KOPT-K1 (cell line): ENCODE data around the gene NOTCH1.

Experiments
- H3K27ac ChIP-seq: fragments of 200-600 bp; sonication (generic); 2 replicates; pipeline ENCODE4 v1.5.1; 2016; ENCODE audit warnings: antibody characterized with exemption, mild to moderate bottlenecking, low read depth, low read length; ENCODE audit not compliant: poor library complexity, severe bottlenecking
- H3K36me3 ChIP-seq: fragments of 200-600 bp; sonication (generic); 2 replicates; pipeline ENCODE4 v1.5.1; 2017; ENCODE audit warnings: antibody characterized with exemption, mild to moderate bottlenecking, low read length, moderate library complexity; ENCODE audit not compliant: insufficient read depth
- H3K9me3 ChIP-seq: fragments of 200-600 bp; sonication (generic); 2 replicates; pipeline ENCODE4 v1.5.1; 2017; ENCODE audit warnings: antibody characterized with exemption, low read length, mild to moderate bottlenecking; ENCODE audit not compliant: insufficient read depth, poor library complexity, severe bottlenecking

NOTCH1 gene

GRCh38 chr9:136515276-136515675 is 30.6 kb downstream of the NOTCH1 start:
- Histone ChIP-seq H3K36me3 (peaks cover 100% of the 10 kb centered on the region), H3K27ac (no peak overlapping the region), H3K9me3 (no peaks in the 10 kb centered on the region)

- H3K9me3 ChIP-seq = no peaks in the 10 kb centered on the region
- H3K27ac ChIP-seq = no peak overlapping the region
- peaks cover 100% of the 10 kb centered on the region for H3K36me3 ChIP-seq
These were observed 31.7 kb downstream of the NOTCH1 start for GRCh38 chr9:136514022-136514714.

DNA sequence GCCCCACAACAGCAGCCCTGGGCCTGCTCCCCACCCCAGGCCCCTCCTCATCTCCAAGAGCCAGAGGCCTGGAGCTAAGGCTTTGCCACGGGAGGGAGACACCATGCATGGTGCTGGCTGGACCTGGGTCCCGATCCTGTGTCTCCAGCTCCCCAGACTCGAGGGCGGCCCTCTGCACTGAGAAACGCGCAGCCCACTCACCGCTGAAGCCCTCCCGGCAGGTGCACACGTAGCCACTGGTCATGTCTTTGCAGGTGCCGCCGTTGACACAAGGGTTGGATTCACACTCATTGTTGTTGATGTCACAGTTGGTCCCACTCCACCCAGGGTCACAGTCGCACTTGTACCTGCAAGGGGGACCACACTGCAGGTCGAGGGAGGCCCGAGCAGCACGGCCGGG is 32.7 kb downstream of the NOTCH1 start:
- Histone ChIP-seq H3K36me3 (peaks cover 100% of the 10 kb centered on the region), H3K27ac (no peak overlapping the region), H3K9me3 (no peaks in the 10 kb centered on the region)

DNA sequence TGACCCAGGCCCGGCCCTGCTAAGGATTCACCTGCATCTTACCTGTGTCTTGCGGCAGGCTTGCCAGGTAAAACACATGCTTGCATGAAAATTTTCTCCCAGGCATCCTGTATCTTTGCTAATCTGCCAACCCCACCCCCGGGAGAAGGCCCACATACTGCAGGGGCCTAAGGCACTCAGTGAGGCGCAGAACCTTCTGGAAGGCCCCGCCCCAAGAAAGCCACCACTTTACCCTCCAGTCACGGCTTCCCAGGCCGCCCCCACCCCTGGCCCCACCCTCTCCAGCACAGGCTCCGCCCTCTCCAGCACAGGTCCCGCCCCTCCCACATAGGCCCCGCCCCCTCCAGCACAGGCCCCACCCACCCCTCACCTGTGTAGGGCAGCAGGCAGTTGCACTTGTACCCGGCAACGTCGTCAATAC is 33.2 kb downstream of the NOTCH1 start:
- Histone ChIP-seq H3K36me3 (peaks cover 100% of the 10 kb centered on the region), H3K9me3 (no peaks in the 10 kb centered on the region), H3K27ac (no peak overlapping the region)

- Histone ChIP-seq H3K36me3 (peaks cover 100% of the 10 kb centered on the region), H3K9me3 (no peaks in the 10 kb centered on the region), H3K27ac (no peak overlapping the region)
These were observed 33.9 kb downstream of the NOTCH1 start for GRCh38 chr9:136511670-136512592.

GRCh38 chr9:136511144-136511669 is 34.6 kb downstream of the NOTCH1 start:
- no peak overlapping the region for H3K27ac ChIP-seq
- peaks cover 100% of the 10 kb centered on the region for H3K36me3 ChIP-seq
- H3K9me3 ChIP-seq = no peaks in the 10 kb centered on the region

DNA sequence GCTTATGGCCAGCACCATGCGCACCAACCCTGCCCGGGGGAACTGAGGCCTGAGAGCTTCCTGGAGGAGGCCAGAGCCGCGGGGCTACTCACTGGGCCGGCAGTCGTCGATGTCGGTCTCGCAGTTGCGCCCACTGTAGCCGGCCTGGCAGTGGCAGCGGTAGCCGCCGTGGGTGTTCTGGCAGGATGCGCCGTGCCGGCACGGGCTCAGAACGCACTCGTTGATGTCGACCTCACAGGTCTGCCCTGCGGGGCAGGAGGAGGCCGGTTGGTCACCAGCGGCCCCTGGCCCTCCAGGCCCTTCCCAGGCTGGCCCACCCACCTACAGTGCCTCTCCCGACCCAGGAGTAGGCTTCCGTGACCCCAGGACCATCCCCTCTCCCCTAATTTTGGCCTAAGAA is 35.3 kb downstream of the NOTCH1 start:
- peaks cover 100% of the 10 kb centered on the region for H3K36me3 ChIP-seq
- H3K27ac ChIP-seq = no peak overlapping the region
- H3K9me3 ChIP-seq = no peaks in the 10 kb centered on the region

DNA sequence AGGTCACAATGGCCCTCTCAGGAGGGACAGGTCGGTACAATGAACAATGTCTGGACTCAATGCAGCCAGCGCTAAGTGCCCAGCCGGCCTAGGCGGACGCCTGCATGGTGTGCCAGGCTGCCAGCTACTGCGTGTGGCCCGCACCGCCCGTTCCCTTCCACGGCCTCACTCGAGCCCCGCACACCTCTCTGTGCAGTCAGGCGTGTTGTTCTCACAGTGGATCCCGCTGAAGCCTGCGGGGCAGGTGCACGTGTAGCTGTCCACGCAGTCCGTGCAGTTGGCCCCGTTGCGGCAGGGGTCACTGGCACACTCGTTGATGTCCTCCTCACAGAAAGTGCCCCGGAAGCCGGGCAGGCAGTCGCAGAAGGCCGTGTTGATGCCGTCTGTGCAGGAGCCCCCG is 36.3 kb downstream of the NOTCH1 start:
- no peak overlapping the region for H3K27ac ChIP-seq
- H3K9me3 ChIP-seq = no peaks in the 10 kb centered on the region
- peaks cover 100% of the 10 kb centered on the region for H3K36me3 ChIP-seq

GRCh38 chr9:136508729-136509500 is 36.9 kb downstream of the NOTCH1 start:
- Histone ChIP-seq H3K9me3 (no peaks in the 10 kb centered on the region), H3K36me3 (peaks cover 100% of the 10 kb centered on the region), H3K27ac (no peak overlapping the region)

GRCh38 chr9:136507992-136508375 is 37.9 kb downstream of the NOTCH1 start:
- no peaks in the 10 kb centered on the region for H3K9me3 ChIP-seq
- H3K27ac ChIP-seq = no peak overlapping the region
- peaks cover 100% of the 10 kb centered on the region for H3K36me3 ChIP-seq

DNA sequence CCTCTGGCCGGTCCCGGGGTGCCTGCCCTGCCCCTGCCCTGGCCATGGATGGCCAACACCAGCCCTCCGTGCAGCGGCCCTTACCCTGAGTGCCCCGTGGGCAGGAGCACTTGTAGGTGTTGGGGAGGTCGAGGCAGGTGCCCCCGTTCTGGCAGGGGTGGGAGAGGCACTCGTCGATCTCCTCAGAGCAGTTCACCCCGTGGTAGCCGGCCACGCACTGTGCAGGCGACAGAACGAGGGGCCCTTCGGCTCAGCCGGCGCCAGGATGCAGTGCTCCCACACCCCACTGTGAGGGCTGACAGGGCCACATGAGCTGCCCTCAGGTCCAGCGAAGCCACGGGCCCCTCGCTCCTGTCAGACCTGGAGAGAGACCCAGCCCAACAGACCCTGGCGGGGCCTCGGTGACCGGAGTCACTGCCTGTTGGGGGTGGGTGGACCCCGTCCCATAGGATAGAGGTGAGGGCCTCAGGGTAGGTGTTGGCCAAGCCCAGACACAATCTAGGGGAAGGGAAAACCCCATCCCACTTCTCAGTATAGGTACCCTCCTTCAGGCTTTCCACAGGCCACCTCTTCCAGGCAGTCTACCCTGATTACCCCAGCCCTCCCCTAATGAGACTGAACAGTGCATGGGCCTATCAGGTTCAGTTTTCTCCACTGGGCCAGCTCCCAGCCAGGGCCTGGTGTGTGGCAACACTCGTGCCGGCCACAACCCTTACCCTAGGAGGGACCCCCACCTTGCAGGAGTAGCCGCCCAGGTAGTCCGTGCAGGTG is 38.4 kb downstream of the NOTCH1 start:
- Histone ChIP-seq H3K9me3 (no peaks in the 10 kb centered on the region), H3K36me3 (peaks cover 100% of the 10 kb centered on the region), H3K27ac (no peak overlapping the region)

DNA sequence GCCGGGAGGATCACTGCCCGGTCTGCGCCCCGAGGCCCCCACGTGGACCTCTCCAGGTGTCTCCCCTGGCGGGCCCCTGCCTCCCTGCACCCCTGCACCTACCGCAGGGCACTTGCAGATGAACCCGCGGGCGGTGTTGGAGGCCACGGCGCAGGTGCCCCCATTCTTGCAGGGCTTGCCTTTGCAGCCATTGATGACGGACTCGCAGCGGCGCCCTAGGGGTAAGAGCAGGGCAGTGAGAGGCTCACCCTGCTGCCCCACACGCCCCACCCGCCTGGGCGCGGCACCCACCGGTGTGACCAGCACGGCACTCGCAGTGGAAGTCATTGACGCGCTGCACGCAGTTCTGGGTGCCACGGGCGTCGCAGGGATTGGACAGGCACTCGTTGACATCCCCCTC is 39.4 kb downstream of the NOTCH1 start:
- Histone ChIP-seq H3K27ac (no peak overlapping the region), H3K36me3 (peaks cover 100% of the 10 kb centered on the region), H3K9me3 (no peaks in the 10 kb centered on the region)

DNA sequence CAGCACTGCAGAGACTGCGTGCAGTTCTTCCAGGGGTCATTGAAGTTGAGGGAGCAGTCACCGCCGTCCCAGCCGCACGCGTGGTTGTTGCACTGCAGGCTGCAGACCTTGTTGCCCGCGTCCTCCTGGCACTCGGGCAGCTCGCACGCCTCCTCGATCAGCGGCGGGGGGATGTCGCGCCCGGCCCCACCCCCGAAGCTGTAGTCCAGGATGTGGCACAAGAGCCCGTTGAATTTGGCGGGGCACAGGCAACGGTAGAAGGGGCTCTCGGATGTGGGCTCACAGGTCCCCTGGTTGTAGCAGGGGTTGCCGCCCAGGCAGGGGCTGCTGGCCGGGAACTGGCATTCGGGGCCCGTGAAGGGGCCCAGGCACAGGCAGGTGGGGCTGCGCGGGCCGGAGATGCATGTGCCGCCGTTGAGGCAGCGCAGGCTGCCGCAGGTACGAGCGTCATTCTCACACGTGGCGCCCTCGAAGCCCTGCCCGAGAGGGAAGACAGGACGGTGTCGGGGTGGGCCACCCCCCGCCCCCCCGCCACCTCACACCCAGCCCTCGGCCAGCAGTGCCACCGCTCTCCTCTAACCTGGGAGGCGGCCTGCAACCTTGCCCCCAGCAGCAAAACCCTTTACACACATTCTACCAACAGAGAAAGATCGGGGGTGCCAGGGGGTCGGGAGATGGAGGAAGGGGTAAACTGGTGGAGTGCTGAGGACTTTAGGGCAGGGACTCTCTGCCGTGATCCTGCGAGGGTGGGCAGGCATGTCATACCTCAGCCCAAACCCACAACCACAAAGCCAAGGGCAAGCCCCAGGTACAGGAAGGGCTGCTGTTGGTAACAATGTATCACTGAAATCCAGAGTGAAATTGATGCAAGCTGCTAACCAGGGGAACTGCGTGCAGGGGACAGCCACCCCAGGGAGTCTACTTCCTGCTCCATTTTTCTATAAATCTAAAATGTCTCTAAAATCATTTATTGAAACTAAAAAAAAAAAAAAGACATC is 40.1 kb downstream of the NOTCH1 start:
- Histone ChIP-seq H3K9me3 (no peaks in the 10 kb centered on the region), H3K27ac (no peak overlapping the region), H3K36me3 (peaks cover 100% of the 10 kb centered on the region)
